Progenitor cell of endocrine pancreas (in vitro differentiated cells): ENCODE results near the gene CDK19. TPM values are rescaled to one million over a fixed set of nuclear protein-coding genes. Genes with fewer than 3 reads are reported as not detected.

Experiments
- DNase-seq: peaks from one replicate; pipeline ENCODE4 v3.0.0; 2021; ENCODE audit warnings: low spot score; ENCODE audit not compliant: unreplicated experiment
- H3K27ac Mint-ChIP-seq: 2 replicates; pipeline ENCODE4 v1.8.0; 2021; ENCODE audit warnings: mild to moderate bottlenecking, moderate library complexity, mixed read lengths
- H3K27me3 Mint-ChIP-seq: 2 replicates; pipeline ENCODE4 v1.8.0; 2021; ENCODE audit warnings: mixed read lengths
- H3K36me3 Mint-ChIP-seq: 2 replicates; pipeline ENCODE4 v1.8.0; 2022; ENCODE audit warnings: mixed read lengths; ENCODE audit not compliant: insufficient read depth
- H3K4me1 Mint-ChIP-seq: 2 replicates; pipeline ENCODE4 v1.8.0; 2021; ENCODE audit warnings: low read depth, mixed read lengths
- H3K4me3 Mint-ChIP-seq: 2 replicates; pipeline ENCODE4 v1.8.0; 2021; ENCODE audit warnings: low read depth, mild to moderate bottlenecking, moderate library complexity, mixed read lengths
- H3K9me3 Mint-ChIP-seq: 2 replicates; pipeline ENCODE4 v1.8.0; 2021; ENCODE audit warnings: low read depth, mixed read lengths
- CTCF ChIP-seq: fragments of 200-600 bp; sonication (generic); IDR thresholded peaks from one replicate; pipeline ENCODE4 v1.5.0; 2021; ENCODE audit warnings: antibody characterized with exemption, mild to moderate bottlenecking; ENCODE audit not compliant: unreplicated experiment
- total RNA-seq: library from RNA; stranded (reverse); gene quantifications from 2 replicates; pipeline ENCODE4 v1.2.1, GENCODE V29; 2021

The CDK19 gene
- total RNA-seq, 1 donor from 2014 or later = 26.2 TPM

DNA sequence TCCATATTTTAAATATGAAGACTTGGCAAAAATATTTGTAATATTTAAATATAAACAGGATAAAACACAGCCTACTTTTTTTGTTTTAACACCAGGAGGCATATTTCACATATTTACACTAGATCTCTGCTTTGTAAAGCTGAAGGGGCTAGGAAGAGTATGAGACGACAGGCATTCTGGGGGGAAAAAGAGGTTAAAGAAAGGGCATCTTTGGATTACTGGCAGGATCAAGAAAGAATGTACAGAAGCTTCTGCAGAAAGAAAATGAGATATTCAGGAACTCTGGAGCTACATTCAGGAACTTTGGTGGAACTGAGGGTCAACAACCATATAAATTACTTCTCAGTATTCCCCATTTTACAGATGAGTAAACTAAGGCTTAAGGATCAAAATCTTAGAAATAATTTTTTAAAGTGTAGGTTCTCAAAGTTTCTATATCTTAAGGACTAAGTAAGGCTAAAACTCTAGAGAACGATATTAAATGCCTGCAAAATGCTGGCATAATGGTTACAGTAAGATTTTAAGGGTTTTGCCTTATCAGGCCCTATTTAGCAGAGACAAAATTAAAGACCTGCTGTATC, 156.5 kb downstream of the CDK19 start:
- DNase-seq = no peak
- Mint-ChIP-seq H3K9me3 (no peaks in the 10 kb centered on the region), H3K27ac (no peak overlapping the region), H3K4me3 (no peak overlapping the region), H3K27me3 (no peaks in the 10 kb centered on the region), H3K36me3 (peaks cover 5% of the 10 kb centered on the region), H3K4me1 (peaks cover 33% of the 10 kb centered on the region)
- TF ChIP-seq CTCF = no peak

- Mint-ChIP-seq H3K4me1 (peaks cover 38% of the 10 kb centered on the region), H3K27me3 (no peaks in the 10 kb centered on the region), H3K9me3 (no peaks in the 10 kb centered on the region), H3K27ac (peak overlapping the region; percentile 41), H3K36me3 (peaks cover 5% of the 10 kb centered on the region), H3K4me3 (no peak overlapping the region)
- no peak for DNase-seq
- TF ChIP-seq CTCF = no peak
Measured at GRCh38 chr6:110656492-110656891, 158.8 kb downstream of the CDK19 start.

DNA sequence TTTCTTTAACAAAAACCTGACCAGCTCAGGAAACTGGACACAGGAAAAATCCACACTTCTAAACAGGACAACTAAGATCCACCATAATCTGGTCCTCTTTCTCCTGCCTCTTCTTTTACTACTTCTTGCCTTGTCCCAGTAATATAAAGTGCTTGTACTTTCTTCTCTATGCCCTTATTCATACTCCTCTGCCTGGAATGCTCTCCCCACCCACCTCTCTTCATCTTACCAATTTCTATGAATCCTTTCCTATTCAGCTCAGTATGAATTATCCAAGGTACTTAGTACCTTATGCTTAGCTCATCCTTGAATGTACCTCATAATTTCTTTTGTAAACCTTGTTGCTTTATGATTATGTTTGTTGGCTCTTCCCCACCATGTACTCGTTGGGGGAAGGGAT, 159.4 kb downstream of the CDK19 start:
- H3K27ac Mint-ChIP-seq = peak overlapping the region; percentile 26
- no peaks in the 10 kb centered on the region for H3K9me3 Mint-ChIP-seq
- TF ChIP-seq CTCF = no peak
- peaks cover 5% of the 10 kb centered on the region for H3K36me3 Mint-ChIP-seq
- DNase-seq = no peak
- peaks cover 38% of the 10 kb centered on the region for H3K4me1 Mint-ChIP-seq
- no peak overlapping the region for H3K4me3 Mint-ChIP-seq
- H3K27me3 Mint-ChIP-seq = no peaks in the 10 kb centered on the region

DNA sequence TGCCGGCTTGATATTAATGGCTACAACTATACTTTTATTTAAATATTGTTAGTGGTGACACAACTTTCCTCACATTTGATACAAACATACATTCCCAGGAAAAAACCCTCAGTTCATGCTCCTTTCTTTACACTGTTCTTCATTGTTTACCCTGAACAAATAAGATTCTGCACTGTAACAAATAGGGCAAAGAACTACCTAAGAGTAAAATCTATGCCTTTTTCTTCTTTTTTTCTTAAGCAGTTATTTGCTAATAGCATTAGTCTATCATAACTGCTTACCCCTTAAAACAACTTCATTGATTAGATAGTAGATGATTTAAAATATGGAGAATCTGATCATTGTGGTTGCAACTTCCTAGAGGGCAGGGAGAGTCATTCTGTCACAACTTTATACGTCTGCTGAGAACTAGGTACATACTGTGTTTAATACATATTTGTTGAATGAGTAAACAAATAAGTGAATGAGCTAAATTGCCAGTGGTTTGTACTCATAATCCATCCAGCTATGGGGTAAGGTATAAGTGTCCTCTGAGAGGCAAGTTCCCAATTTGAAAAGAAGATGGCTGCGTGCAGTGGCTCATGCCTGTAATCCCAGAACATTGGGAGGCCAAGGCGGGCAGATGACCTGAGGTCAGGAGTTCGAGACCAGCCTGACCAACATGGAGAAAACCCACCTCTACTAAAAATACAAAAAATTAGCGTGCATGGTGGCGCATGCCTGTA, 161.0 kb downstream of the CDK19 start:
- Mint-ChIP-seq H3K27me3 (no peaks in the 10 kb centered on the region), H3K4me1 (peaks cover 38% of the 10 kb centered on the region), H3K4me3 (no peak overlapping the region), H3K9me3 (no peaks in the 10 kb centered on the region), H3K36me3 (peaks cover 5% of the 10 kb centered on the region), H3K27ac (peak overlapping the region; percentile 65)
- TF ChIP-seq CTCF = no peak
- no peak for DNase-seq

DNA sequence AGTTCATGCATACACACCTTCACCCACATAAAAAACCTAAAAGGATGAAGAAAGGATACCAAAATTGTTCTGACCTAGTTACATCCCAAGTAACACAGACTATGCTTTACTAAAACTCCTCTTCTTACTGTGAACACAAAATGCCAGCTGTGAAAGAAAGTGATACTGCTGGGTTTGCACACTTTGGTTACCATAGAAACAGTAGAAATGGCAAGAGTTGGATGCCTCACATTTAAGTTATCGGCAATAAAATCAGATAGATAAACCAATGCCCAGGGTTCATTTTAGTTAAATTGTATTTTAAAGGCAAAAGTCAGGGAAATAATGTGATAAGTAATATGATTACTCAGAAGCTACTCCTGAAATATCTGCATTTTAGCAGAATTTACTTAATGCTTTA, 161.9 kb downstream of the CDK19 start:
- H3K9me3 Mint-ChIP-seq = peaks cover 3% of the 10 kb centered on the region
- H3K27ac Mint-ChIP-seq = no peak overlapping the region
- no peak for DNase-seq
- H3K4me1 Mint-ChIP-seq = peaks cover 35% of the 10 kb centered on the region
- H3K4me3 Mint-ChIP-seq = no peak overlapping the region
- H3K27me3 Mint-ChIP-seq = no peaks in the 10 kb centered on the region
- H3K36me3 Mint-ChIP-seq = peaks cover 6% of the 10 kb centered on the region
- no peak for TF ChIP-seq CTCF
